SK-N-SH treated with all-trans-retinoic acid at 6 μM for 48 hours (cell line): ENCODE data around the gene SPOCK2.

Experiments used
- BACH2 ChIP-seq: fragments of 250-450 bp; sonication (Bioruptor Pico); IDR thresholded peaks from 2 replicates; pipeline ENCODE4 v1.9.0; 2021; ENCODE audit warnings: mild to moderate bottlenecking, borderline replicate concordance
- GLIS3 ChIP-seq: fragments of 250-450 bp; sonication (Bioruptor Pico); IDR thresholded peaks from 2 replicates; pipeline ENCODE4 v1.5.0; 2020; ENCODE audit warnings: mild to moderate bottlenecking, moderate library complexity
- OSR1 ChIP-seq: fragments of 250-450 bp; sonication (Bioruptor Pico); IDR thresholded peaks from 2 replicates; pipeline ENCODE4 v1.8.0; 2022; ENCODE audit warnings: moderate library complexity, mild to moderate bottlenecking, inconsistent platforms
- PATZ1 ChIP-seq: fragments of 250-450 bp; sonication (Bioruptor Pico); IDR thresholded peaks from 2 replicates; pipeline ENCODE4 v1.8.0; 2020; ENCODE audit warnings: mild to moderate bottlenecking, moderate library complexity, borderline replicate concordance
- RARB ChIP-seq: fragments of 250-450 bp; sonication (Bioruptor Pico); IDR thresholded peaks from 2 replicates; pipeline ENCODE4 v1.8.0; 2021; ENCODE audit warnings: mild to moderate bottlenecking, moderate library complexity
- TCF4 ChIP-seq: fragments of 250-450 bp; sonication (Bioruptor Pico); IDR thresholded peaks from 2 replicates; pipeline ENCODE4 v1.8.0; 2021; ENCODE audit warnings: mild to moderate bottlenecking, moderate library complexity, borderline replicate concordance
- TOX ChIP-seq: fragments of 250-450 bp; sonication (Bioruptor Pico); IDR thresholded peaks from 2 replicates; pipeline ENCODE4 v1.8.0; 2021; ENCODE audit warnings: mild to moderate bottlenecking, moderate library complexity, borderline replicate concordance
- ZC3H10 ChIP-seq: fragments of 250-450 bp; sonication (Bioruptor Pico); IDR thresholded peaks from 2 replicates; pipeline ENCODE4 v1.5.1; 2021; ENCODE audit warnings: mild to moderate bottlenecking, moderate library complexity
- ZFP30 ChIP-seq: fragments of 450-650 bp; formaldehyde crosslinking; IDR thresholded peaks from 2 replicates; pipeline ENCODE4 v1.5.0; 2022; ENCODE audit warnings: mild to moderate bottlenecking, moderate library complexity
- ZNF565 ChIP-seq: fragments of 450-650 bp; formaldehyde crosslinking; conservative IDR thresholded peaks from 2 replicates; pipeline ENCODE4 v1.5.0; 2020; ENCODE audit warnings: low read depth, mild to moderate bottlenecking, moderate library complexity
- ZNF8 ChIP-seq: fragments of 450-650 bp; formaldehyde crosslinking; IDR thresholded peaks from 2 replicates; pipeline ENCODE4 v1.5.0; 2020; ENCODE audit warnings: mild to moderate bottlenecking, moderate library complexity
- TF ChIP-seq, protein P1 (sequence below): fragments of 250-450 bp; sonication (Bioruptor Pico); IDR thresholded peaks from 2 replicates; pipeline ENCODE4 v1.5.1; 2020; ENCODE audit warnings: low read depth, mild to moderate bottlenecking, moderate library complexity
- TF ChIP-seq, protein P2 (sequence below): fragments of 250-450 bp; sonication (Bioruptor Pico); IDR thresholded peaks from 2 replicates; pipeline ENCODE4 v1.8.0; 2021; ENCODE audit warnings: low read depth, mild to moderate bottlenecking, moderate library complexity, borderline replicate concordance

DNA sequence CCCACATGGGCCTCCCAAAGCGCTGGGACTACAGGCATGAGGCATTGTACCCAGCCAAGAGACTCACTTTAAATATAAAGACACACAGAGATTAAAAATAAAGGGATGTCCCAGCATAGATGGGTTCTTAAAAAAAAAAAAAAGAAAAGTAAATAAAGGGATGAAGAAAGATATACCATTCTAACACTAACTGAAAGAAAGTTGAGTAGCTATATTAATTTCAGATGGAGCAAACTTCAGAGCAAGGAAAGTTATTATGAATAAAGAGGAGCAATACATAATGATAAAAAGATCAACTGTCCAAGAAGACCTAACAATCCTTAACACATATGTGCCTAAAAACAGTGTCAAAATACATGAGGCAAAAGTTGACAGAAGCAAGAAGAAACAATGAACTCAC, 33.0 kb upstream of the SPOCK2 start:
- TF ChIP-seq ZNF8 (no peak), RARB (CRISPR knock-in tag) (no peak), BACH2 (no peak), ZC3H10 (CRISPR knock-in tag) (no peak), ZNF565 (CRISPR knock-in tag) (no peak), OSR1 (CRISPR knock-in tag) (no peak), PATZ1 (CRISPR knock-in tag) (no peak), ZFP30 (no peak), TCF4 (CRISPR knock-in tag) (no peak), TOX (CRISPR knock-in tag) (no peak), GLIS3 (CRISPR knock-in tag) (no peak)
- TF ChIP-seq, protein P1, sequence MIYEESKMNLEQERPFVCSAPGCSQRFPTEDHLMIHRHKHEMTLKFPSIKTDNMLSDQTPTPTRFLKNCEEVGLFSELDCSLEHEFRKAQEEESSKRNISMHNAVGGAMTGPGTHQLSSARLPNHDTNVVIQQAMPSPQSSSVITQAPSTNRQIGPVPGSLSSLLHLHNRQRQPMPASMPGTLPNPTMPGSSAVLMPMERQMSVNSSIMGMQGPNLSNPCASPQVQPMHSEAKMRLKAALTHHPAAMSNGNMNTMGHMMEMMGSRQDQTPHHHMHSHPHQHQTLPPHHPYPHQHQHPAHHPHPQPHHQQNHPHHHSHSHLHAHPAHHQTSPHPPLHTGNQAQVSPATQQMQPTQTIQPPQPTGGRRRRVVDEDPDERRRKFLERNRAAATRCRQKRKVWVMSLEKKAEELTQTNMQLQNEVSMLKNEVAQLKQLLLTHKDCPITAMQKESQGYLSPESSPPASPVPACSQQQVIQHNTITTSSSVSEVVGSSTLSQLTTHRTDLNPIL (CRISPR knock-in tag), result no peak
- TF ChIP-seq, protein P2, sequence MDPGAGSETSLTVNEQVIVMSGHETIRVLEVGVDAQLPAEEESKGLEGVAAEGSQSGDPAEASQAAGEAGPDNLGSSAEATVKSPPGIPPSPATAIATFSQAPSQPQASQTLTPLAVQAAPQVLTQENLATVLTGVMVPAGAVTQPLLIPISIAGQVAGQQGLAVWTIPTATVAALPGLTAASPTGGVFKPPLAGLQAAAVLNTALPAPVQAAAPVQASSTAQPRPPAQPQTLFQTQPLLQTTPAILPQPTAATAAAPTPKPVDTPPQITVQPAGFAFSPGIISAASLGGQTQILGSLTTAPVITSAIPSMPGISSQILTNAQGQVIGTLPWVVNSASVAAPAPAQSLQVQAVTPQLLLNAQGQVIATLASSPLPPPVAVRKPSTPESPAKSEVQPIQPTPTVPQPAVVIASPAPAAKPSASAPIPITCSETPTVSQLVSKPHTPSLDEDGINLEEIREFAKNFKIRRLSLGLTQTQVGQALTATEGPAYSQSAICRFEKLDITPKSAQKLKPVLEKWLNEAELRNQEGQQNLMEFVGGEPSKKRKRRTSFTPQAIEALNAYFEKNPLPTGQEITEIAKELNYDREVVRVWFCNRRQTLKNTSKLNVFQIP (CRISPR knock-in tag), result no peak
